ENCODE measurements around the gene MGAM2.

Gene MGAM2

DNA sequence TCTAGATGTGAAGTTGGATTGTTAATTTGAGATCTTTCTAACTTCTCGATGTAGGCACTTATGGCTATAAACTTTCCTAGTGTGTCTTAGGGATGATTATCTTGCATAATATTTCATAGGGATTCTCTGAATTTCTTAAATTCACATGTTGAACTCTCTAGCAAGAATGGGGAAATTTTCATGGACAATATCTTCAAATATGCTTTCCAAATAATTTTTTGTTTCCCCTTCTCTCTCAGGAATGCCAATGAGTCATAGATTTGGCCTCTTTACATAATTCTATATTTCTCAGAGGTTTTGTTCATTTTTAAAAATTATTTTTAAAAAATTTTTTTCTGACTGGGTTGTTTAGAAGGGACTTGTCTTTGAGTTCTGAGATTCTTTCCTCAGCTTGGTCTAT, 68.9 kb downstream of the MGAM2 start:
- DNase-seq: no peak

DNA sequence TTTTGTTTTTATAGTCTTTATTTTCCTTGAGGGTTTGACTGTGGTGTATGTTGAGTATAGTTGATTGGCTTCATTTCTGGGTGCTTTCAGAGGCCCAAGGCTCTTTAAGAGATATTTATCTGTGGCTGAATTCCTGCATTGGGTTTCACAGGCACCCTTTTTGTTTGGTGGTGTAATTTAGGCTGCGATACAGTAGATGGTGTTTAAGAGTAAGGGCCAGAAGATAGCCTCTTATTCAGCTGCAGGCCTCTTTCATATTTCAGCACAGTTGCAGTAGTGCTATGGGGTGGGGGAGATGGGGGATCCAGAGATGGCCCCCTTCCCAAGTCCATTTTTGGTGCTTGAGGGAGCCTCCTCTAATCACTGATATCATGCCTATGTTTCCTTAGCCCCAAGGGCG, 69.7 kb downstream of the MGAM2 start:
- no peak for DNase-seq

DNA sequence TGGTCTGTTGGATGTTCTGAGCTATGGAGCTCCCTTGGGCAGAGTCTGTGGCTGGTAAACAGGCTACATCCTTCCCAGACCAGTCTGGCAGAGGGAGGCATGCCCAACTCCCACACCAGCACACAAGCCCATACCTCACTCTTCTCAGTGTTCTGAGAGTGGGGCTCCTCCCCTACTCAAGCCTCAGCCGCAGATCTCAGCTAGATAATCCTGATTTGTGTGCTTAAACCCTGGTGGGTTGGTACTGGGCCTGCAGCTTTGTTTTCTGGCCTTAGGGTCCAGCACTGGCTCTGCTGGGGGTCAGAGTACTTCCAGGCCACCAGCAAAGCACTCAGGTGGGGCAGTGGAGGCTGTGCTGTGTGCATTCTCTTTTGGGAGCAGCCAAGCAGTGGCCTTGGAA, 70.4 kb downstream of the MGAM2 start:
- DNase-seq: no peak

DNA sequence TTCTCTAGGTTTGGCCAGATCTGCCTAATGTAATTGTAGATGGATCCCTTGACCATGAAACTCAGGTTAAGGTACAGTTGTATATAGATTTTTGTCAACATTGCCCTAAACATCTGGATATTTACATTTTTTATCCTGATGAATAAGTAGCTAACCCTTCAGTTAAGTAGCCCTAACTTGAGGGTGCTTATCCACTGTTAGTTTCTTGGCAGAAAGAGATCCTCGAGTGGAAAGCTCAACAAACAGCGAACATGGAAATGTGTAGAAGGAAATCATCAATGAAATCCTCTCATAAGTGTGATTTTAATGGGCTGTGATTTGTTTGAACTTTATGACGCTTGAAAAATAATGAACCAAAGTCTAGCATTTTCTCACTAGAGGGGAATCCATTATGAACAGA, 73.6 kb downstream of the MGAM2 start:
- no peak for DNase-seq

DNA sequence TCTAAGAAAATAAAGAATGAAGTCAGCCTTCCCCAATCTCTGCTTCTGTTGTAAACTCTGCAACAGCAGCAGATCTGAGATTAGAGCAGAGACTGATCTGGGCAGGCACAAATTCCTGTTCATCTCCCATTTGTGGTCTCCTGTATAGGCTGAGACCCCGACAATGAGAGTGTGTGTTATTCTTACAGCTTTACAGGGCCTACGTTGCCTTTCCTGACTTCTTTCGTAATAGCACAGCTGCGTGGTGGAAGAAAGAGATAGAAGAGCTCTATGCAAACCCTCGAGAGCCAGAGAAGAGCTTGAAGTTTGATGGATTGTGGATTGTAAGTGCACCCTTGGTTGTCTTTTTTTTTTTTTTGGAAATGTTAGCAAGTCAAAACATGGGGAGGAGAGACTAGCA, 74.3 kb downstream of the MGAM2 start:
- no peak for DNase-seq

DNA sequence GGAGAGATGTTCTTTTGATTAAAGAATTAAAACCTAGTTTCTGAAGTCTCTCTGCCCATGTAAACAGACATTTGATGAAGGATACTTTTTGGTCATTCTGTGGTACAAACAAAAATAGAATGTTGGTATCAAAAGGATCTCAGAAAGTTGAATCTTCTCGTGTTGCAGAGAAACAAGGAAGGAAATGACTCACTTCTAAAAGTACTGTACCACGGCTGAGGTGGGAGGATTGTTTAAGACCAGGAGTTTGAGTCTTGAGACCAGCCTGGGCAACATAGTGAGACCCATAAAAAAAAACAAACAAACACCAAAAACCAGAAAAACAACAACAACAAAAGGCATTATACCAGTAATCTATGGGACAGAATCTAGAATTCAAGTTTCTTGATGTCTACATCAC, 76.6 kb downstream of the MGAM2 start:
- DNase-seq: no peak

DNA sequence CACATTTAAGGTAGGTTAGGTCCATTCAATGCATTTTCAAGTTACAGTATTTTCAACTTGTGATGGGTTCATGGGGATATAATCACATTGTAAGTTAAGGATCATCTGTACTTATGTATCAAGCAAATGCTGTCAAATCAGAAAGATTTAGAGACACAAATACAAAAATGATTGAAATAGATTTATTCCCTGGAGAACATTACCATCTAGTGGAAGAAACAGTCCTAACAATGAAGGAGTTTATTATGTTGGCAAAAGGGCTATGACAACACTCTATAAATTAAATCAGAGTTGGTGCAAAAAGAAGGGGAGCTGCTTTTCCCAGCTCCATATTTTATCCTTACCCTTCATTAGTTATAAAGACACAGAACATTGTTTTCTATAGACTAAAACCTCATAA, 77.3 kb downstream of the MGAM2 start:
- DNase-seq: no peak

DNA sequence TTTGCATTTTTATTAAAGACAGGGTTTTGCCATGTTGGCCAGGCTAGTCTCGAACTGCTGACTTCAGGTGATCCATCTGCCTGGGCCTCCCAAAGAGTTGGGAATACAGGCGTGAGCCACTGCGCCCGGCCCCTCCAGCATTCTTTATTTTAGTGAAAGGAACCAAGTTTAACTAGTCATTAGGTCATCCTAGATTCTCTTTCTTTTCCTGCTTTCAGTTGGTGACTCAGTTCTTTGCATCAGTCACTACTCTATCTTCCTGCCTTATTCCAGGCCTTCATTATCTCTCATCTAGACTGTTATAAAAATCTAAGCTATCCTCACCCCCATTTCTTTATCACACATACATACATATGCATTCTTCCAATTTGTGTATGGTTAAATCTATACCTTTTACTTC, 82.7 kb downstream of the MGAM2 start:
- DNase-seq: no peak

DNA sequence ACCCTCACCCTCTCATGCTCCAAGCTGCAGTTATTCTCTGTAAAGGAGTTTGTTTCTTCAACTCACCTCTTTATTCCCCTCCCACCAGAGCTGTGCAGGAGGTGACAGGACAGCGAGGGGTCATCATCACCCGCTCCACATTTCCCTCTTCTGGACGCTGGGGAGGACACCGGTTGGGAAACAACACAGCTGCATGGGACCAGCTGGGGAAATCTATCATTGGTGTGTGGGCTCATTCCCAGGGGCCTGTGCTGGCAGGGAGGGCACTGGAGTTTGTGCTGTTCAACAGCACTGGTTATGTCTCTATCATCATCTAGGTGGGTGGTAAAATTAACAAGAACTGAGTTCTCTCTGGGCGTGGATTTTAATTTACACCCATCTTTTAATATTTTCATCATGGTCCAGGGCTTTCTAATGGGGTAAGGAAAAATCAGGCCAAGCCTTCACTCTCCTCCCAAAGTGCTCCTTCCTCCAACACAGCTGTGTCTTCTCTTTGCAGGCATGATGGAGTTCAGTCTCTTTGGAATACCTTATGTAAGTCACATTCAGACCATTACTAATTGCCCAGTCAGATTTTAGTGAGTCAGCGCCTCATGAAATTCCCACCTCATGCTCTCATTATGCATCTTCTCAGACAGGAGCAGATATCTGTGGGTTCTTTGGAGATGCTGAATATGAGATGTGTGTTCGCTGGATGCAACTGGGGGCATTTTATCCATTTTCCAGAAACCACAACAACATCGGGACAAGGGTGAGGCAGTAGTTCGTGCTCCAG, 84.7 kb downstream of the MGAM2 start:
- DNase-seq: no peak

DNA sequence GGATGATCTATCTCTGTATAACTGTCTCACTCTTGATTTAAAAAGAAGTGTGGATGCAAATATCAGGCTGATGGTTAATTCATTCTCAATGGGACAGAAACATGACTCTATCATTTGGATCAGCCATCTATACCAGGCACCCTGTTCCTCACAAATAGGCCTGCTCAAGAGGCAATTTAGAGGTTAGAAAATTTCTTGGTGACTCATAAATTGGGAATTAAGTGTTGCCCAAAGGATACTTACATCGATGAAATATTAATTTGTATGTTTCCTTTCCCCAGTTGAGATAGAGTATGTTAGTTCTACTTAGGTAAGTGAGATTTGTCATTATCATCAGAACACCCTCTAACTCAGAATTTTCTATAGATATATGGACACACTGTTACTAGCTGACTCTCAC, 88.7 kb downstream of the MGAM2 start:
- no peak for DNase-seq

DNA sequence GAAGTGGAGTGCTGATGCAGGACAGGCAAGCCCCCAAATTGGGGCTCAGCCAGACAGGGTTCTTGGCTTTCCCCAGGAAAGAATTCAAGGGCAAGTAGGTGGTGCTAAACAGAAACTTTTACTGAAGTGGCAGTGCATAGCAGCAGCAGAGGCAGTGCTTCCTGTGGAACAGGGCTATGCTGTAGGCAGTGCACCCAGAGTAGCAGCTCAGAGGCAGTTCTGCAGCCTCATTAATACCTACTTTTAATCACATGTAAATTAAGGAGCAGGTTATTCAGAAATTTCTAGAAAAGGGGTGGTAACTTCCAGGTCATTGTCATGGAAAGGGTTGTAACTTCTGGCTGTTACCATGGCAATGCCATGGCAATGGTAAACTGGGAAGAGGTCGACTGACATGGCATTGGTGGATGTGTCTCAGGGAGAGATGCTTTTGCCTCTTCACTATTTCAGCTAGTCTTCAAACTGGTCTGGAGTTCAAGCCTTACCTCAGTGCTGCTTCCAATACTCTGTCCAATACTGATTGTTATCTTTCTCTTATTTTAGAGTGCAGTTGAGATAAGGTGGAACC, 117.1 kb downstream of the MGAM2 start:
- no peak for DNase-seq

DNA sequence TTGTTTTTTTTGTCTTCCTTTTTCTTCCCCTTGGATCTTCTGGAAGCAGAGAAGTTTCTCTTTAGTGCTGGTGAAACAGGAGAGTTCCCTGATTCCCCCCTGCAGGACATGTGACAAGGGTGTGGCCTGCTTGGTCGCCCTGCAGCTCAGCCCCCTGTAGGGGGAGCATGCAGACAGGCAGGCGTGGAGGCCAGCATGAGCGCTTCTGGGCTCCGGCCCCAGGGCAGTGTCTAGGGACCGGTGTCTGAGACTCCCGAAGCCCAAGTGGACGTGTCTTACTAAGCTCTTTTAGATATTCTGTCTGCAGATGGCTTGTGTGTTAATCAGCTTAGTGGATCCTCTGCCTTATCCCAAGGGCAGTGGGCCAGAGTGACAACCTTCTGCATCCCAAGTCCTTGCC, 120.2 kb downstream of the MGAM2 start:
- DNase-seq: no peak

DNA sequence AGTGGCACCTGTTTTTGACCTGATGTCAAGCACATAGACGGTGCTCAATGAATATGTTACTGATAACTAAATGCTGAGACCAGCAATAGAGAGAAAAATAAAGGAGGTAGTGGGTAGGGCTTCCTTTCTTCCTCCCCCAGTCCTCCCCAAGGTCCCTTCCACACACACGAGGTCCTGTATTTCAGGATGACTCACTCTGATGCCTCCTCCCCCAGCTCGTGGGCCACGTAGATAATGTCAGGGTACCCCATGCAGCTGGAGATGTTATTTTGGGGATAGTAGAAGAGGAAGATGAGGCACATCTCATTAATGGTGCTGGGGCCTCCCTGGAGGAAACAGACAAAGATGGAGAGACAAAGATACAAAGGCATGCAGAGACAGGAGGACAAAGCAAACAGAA, 129.0 kb downstream of the MGAM2 start:
- no peak for DNase-seq

DNA sequence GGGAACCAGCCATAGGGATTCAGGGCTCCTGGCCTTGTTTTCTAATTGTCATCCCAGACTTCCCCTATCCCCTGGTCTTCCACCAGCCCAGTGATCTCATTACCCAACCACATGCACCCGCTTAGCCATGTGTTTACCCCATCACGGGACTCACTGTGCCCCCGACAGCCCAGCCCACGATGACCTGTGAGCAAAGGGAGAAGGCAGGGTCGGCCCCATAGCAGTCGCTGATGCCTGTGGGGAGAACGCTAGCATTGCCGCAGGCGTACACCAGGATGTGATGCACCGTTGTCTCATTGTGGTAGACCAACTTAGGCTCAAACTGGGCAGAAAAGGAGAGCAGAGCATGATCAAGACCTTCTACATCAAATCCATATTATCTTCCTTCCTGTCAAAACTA, 132.3 kb downstream of the MGAM2 start:
- no peak for DNase-seq

DNA sequence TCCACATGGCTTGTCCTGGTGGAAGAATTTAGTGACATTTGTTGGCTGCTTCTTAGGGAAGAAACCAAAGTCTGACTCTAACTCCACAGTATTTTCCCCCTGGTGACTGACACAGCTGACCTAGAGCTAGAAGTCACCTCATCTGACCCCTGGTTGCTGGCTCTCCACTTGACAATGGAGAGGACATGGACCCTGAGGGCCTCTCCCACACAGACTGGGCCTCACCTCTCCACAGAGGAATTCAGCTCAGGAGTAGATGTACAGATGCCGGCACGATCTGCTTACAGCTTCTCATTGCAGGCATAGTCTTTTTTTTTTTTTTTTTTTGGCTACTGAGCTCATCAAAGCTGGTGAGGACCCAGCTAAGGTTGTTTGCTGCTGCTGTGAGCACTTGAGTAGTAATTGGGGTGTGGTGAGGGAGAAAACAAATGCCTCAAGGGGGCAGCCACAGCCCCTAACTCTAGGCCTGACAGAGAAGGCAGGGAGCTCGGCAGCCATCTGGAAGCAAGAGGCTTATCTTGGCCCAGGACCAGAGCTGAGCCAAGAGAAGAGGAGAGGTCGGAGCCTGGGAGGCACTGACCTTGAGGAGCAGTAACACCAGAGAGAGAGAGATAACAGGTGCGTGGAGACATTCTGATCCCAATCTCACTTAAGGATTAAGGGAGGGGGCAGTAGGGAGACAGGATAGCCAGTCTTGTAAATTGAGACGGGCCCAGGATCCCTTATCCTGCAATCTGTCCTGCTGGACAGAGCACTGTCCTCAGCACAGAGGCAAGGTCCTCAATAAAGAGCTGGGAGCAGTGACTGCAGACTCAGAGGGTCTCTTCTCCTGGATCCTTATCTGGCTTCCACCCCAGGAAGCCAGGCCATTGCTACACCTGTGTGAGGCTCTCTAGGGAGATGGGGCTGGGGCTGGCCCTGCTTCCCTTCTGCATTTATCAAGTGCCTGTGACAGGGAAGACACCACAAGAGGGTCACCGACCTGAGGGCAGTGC, 136.9 kb downstream of the MGAM2 start:
- no peak for DNase-seq

DNA sequence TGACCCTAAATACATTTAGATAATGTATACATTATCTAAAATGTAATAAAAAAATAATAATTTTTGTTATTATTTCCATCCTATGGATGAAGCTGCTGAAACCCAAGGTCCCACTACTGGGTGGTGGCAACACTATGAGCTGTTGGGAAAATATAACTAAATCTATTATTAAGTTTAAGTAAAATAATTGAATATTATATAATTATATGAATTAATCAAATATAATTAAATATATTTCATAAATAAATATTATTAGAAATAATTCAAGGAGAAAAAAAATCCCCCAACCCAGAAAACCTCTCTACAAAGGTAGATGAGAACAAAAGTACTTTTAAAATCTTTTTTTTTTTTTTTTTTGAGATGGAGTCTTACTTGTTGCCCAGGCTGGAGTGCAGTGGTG, 138.4 kb downstream of the MGAM2 start:
- DNase-seq: no peak

DNA sequence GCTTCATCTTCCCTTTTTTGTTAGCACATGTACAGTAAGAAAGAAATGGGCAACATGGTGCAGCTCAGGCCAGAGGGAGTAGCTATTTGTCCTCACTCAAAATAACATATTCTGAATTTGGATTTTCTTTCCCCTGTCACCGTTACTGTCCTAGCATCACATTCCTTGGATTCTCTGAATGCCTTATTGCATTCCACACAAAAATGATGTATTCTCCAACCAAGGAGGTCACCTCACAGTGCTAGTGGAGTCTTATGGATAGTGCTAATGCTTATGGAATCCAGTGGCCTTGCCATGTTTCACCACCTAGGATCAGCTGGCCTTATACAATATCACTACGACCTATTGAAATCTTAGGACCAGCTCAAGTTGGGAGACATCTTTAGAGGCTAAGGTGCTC, 139.2 kb downstream of the MGAM2 start:
- DNase-seq: no peak

DNA sequence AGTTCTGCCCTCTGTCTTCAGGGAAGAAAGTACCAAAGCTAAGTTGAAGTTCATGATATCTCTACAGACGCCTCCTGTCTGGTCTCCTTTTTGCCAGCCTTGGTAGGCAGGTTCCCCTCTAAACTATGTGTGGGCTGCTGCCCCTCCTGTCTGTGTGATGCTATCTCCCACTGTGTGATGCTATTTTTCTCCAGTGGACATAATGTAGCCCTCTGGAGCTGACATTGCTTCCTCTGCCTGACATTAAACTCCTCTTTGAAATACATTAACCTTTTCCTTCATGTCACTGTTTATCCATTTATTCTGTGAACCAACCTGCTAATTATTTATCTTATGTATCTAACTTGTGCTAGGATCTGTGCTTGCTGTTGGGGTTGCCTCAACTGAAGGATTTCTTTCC, 146.4 kb downstream of the MGAM2 start, which contains the start of gene PRSS58:
PRSS58 (minus strand) TSS at position 101 of the 400 bp plus-strand sequence. CDS start 351 bp downstream, outside the sequence.
- no peak for DNase-seq

DNA sequence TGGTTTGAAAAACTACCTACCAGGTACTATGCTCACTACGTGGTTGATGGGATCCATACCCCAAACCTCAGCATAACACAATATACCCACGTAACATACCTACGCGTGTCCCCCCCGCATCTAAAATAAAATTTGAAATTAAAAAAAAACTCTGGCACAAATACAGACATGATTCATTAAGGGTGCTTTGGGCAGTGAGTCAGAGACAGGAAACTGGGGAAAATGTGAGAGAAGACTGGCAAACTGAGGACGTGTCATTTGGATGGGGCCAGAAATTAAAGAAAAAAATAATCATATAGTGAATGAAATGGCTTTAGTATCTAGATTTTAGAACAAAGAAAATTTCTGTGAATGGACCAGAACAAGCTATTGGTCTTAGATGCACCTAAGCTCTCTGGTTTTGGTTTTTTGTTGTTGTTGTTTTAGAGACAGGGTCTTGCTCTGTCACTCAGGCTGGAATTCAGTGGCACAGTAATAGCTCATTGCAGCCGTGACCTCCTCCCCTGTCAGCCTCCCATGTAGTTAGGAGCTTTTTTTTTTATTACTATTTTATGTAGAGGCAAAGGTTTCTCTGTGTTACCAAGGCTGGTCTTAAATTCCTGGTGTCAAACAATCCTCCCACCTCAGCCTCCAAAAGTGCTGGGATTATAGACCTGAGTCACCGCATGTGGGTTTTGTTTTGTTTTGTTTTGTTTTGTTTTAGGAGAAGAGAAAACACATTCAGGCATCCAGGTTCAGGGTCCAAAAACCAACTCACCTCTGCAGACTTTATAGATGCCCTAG, 152.3 kb downstream of the MGAM2 start:
- no peak for DNase-seq
